Fibroblast of lung (primary cell): ENCODE data around the gene LPIN2.

Experiments used
- CTCF ChIP-seq, 2 donors: IDR thresholded peaks in 1 of 2; conservative IDR thresholded peaks in 1 of 2; 1 replicate in 1 of 2; 2 replicates in 1 of 2; pipeline ENCODE4 v1.5.1; 2011 to 2012; ENCODE audit warnings: low read length in 2 of 2, control low read depth in 1 of 2, inconsistent platforms in 1 of 2, low read depth in 1 of 2, mild to moderate bottlenecking in 1 of 2
- EZH2 ChIP-seq: IDR thresholded peaks from 2 replicates; pipeline ENCODE4 v1.5.1; 2012; ENCODE audit warnings: low read length, control low read depth, mild to moderate bottlenecking; ENCODE audit errors: missing control alignments

GRCh38 chr18:3052411-3052758 is 39.4 kb upstream of the LPIN2 start:
- TF ChIP-seq CTCF (conservative IDR thresholded peaks at IDR 0.05 in 1 of 2, IDR thresholded peaks at IDR 0.05 in 1 of 2; ENCODE audit: low read depth in 1 of 2, low read length in 2 of 2) (no peak), EZH2 (no peak)
